Middle frontal gyrus (tissue), 1 donor: Measurements from ENCODE around the gene GOLGA3.
A peak's percentile ranks its signal among the peaks of the same experiment; 100 is the strongest.
"Not testable (repeated sequence)": the region's sequence is repeated elsewhere in the genome, so short reads cannot be mapped to it uniquely, and the experiment has no call there.

Experiments
- DNase-seq: peaks from one replicate; pipeline ENCODE4 v3.0.0-alpha.2; 2015; ENCODE audit warnings: low spot score; ENCODE audit errors: extremely low spot score

The GOLGA3 gene

GRCh38 chr12:132828706-132829534 is at the start of gene GOLGA3:
Gene GOLGA3, minus strand, starts transcription at chr12:132828869. Its CDS starts 6,741 bp downstream, at chr12:132822128.
- peak; percentile 81 for DNase-seq

- not testable (repeated sequence) for DNase-seq
Observed at GRCh38 chr12:132874620-132875019, 46.0 kb upstream of the GOLGA3 start.

- DNase-seq = no peak
Observed at GRCh38 chr12:132874175-132874574, 45.5 kb upstream of the GOLGA3 start.

- no peak for DNase-seq
Observed at GRCh38 chr12:132873724-132874123, 45.1 kb upstream of the GOLGA3 start.

- no peak for DNase-seq
Observed at GRCh38 chr12:132872975-132873421, 44.3 kb upstream of the GOLGA3 start.

GRCh38 chr12:132872073-132872855 is 43.6 kb upstream of the GOLGA3 start:
- no peak for DNase-seq

GRCh38 chr12:132869551-132869950 is 40.9 kb upstream of the GOLGA3 start:
- DNase-seq = no peak

GRCh38 chr12:132866251-132866828 is 37.7 kb upstream of the GOLGA3 start:
- DNase-seq = no peak

- DNase-seq = no peak
Observed at GRCh38 chr12:132861558-132861957, 32.9 kb upstream of the GOLGA3 start.

GRCh38 chr12:132858718-132859266 is 30.1 kb upstream of the GOLGA3 start:
- no peak for DNase-seq

- DNase-seq = not testable (repeated sequence)
Observed at GRCh38 chr12:132857019-132857418, 28.4 kb upstream of the GOLGA3 start.

- DNase-seq = no peak
Observed at GRCh38 chr12:132856581-132856980, 27.9 kb upstream of the GOLGA3 start.

GRCh38 chr12:132855211-132855610 is 26.5 kb upstream of the GOLGA3 start:
- DNase-seq = not testable (repeated sequence)

- no peak for DNase-seq
Observed at GRCh38 chr12:132853285-132854092, 24.8 kb upstream of the GOLGA3 start.

GRCh38 chr12:132852496-132852895 is 23.8 kb upstream of the GOLGA3 start:
- no peak for DNase-seq

GRCh38 chr12:132851465-132851864 is 22.8 kb upstream of the GOLGA3 start:
- DNase-seq = no peak

- DNase-seq = no peak
Observed at GRCh38 chr12:132850291-132850690, 21.6 kb upstream of the GOLGA3 start.

GRCh38 chr12:132848521-132848920 is 19.9 kb upstream of the GOLGA3 start:
- no peak for DNase-seq

- DNase-seq = no peak
Observed at GRCh38 chr12:132847363-132848356, 19.0 kb upstream of the GOLGA3 start.

- DNase-seq = not testable (repeated sequence)
Observed at GRCh38 chr12:132844681-132845080, 16.0 kb upstream of the GOLGA3 start.
